Endothelial cell of umbilical vein (primary cell): ENCODE measurements around the gene NUP50.

Experiments
- EZH2 ChIP-seq: IDR thresholded peaks from 2 replicates; pipeline ENCODE4 v1.6.1; 2012; ENCODE audit warnings: borderline replicate concordance, low read depth, mild to moderate bottlenecking, moderate library complexity, low read length, inconsistent platforms; ENCODE audit not compliant: severe bottlenecking
- FOS ChIP-seq: IDR thresholded peaks from 2 replicates; pipeline ENCODE4 v1.6.1; 2011; ENCODE audit warnings: mild to moderate bottlenecking, low read length, moderate library complexity, borderline replicate concordance; ENCODE audit not compliant: insufficient read depth
- JUN ChIP-seq: IDR thresholded peaks from 2 replicates; pipeline ENCODE4 v1.6.1; 2011; ENCODE audit warnings: borderline replicate concordance, low read depth; ENCODE audit not compliant: insufficient read length, insufficient read depth
- MYC ChIP-seq: IDR thresholded peaks from one replicate; pipeline ENCODE4 v1.6.1; 2011; ENCODE audit warnings: mild to moderate bottlenecking, low read depth, low read length
- POLR2A ChIP-seq: IDR thresholded peaks from 2 replicates; pipeline ENCODE4 v1.6.1; 2012; ENCODE audit warnings: low read depth, mild to moderate bottlenecking, control low read depth, low read length
- POLR2AphosphoS5 ChIP-seq: IDR thresholded peaks from 2 replicates; pipeline ENCODE4 v1.6.1; 2012; ENCODE audit warnings: low read depth, mild to moderate bottlenecking, control low read depth, low read length, moderate library complexity; ENCODE audit not compliant: insufficient read depth
- TF ChIP-seq, protein P1 (sequence below), 2 donors: IDR thresholded peaks; 1 replicate in 1 of 2; 2 replicates in 1 of 2; pipeline ENCODE4 v1.5.1; 2011; ENCODE audit warnings: low read length in 2 of 2, mild to moderate bottlenecking in 2 of 2, moderate library complexity in 2 of 2, control low read depth in 1 of 2, inconsistent platforms in 1 of 2, low read depth in 1 of 2; ENCODE audit not compliant: insufficient read depth in 1 of 2; ENCODE audit errors: extremely low read depth in 1 of 2
- TF ChIP-seq, protein P2 (sequence below): IDR thresholded peaks from 2 replicates; pipeline ENCODE4 v1.6.1; 2011; ENCODE audit not compliant: insufficient read depth, insufficient read length

DNA sequence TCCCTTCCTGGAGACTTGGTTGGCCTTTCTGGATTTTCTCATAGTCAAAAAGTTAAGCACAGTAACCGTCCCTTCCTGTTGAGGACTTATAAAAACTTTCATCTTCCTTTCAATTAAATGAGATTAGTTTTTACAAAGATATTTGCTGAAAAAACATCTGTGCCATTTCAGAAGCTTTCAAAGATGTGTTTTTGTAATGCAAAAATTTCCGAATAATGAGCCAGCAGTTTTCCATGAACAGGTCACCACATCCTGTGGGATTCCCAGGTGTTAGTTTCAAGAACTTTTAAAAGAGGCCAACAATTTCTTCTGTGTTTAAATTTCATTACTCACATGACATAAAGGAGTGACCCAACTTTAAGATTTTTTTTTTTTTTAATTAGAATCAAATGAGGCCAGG lies 18.0 kb downstream of the NUP50 start:
- TF ChIP-seq POLR2AphosphoS5 (no peak), POLR2A (no peak), JUN (no peak), EZH2 (no peak), MYC (no peak), FOS (no peak)
- TF ChIP-seq, protein P1, sequence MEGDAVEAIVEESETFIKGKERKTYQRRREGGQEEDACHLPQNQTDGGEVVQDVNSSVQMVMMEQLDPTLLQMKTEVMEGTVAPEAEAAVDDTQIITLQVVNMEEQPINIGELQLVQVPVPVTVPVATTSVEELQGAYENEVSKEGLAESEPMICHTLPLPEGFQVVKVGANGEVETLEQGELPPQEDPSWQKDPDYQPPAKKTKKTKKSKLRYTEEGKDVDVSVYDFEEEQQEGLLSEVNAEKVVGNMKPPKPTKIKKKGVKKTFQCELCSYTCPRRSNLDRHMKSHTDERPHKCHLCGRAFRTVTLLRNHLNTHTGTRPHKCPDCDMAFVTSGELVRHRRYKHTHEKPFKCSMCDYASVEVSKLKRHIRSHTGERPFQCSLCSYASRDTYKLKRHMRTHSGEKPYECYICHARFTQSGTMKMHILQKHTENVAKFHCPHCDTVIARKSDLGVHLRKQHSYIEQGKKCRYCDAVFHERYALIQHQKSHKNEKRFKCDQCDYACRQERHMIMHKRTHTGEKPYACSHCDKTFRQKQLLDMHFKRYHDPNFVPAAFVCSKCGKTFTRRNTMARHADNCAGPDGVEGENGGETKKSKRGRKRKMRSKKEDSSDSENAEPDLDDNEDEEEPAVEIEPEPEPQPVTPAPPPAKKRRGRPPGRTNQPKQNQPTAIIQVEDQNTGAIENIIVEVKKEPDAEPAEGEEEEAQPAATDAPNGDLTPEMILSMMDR (IDR thresholded peaks at IDR 0.05; ENCODE audit: extremely low read depth in 1 of 2, insufficient read depth in 1 of 2, low read depth in 1 of 2, low read length in 2 of 2): no peak
- TF ChIP-seq, protein P2, sequence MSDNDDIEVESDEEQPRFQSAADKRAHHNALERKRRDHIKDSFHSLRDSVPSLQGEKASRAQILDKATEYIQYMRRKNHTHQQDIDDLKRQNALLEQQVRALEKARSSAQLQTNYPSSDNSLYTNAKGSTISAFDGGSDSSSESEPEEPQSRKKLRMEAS: no peak
